H9 (cell line): ENCODE measurements around the gene LPP. TPM values are rescaled to one million over a fixed set of nuclear protein-coding genes. Genes with fewer than 3 reads are reported as not detected.

Source experiments
- DNase-seq: peaks from one replicate; pipeline ENCODE4 v3.0.0-alpha.2; 2017
- H2AFZ ChIP-seq: one replicate; pipeline ENCODE4 v1.6.1; 2013; ENCODE audit warnings: mild to moderate bottlenecking, low read length, control low read depth, moderate library complexity
- H2AK5ac ChIP-seq: 2 replicates; pipeline ENCODE4 v1.6.1; 2013; ENCODE audit warnings: low read length, control low read depth, mixed read lengths; ENCODE audit not compliant: insufficient read length
- H2BK120ac ChIP-seq: one replicate; pipeline ENCODE4 v1.6.1; 2013; ENCODE audit warnings: low read depth, mild to moderate bottlenecking, low read length, control low read depth, inconsistent platforms; ENCODE audit not compliant: poor library complexity, severe bottlenecking
- H2BK12ac ChIP-seq: 2 replicates; pipeline ENCODE4 v1.6.1; 2013; ENCODE audit warnings: low read length, control low read depth, mixed read lengths, low read depth; ENCODE audit not compliant: insufficient read length
- H2BK15ac ChIP-seq: 2 replicates; pipeline ENCODE4 v1.6.1; 2013; ENCODE audit warnings: low read depth, low read length, control low read depth
- H2BK20ac ChIP-seq: one replicate; pipeline ENCODE4 v1.6.1; 2013; ENCODE audit warnings: low read depth, mild to moderate bottlenecking, low read length, control low read depth, inconsistent platforms; ENCODE audit not compliant: poor library complexity, severe bottlenecking
- H2BK5ac ChIP-seq: 2 replicates; pipeline ENCODE4 v1.6.1; 2013; ENCODE audit warnings: low read length, control low read depth, mixed read lengths; ENCODE audit not compliant: insufficient read length
- H3K14ac ChIP-seq: 2 replicates; pipeline ENCODE4 v1.6.1; 2013; ENCODE audit warnings: low read length, control low read depth; ENCODE audit not compliant: insufficient read depth
- H3K18ac ChIP-seq: 2 replicates; pipeline ENCODE4 v1.6.1; 2013; ENCODE audit warnings: low read depth, mild to moderate bottlenecking, mixed read lengths, low read length, control low read depth; ENCODE audit not compliant: insufficient read length
- H3K23ac ChIP-seq: 2 replicates; pipeline ENCODE4 v1.6.1; 2013; ENCODE audit warnings: low read length, control low read depth, mixed read lengths, low read depth; ENCODE audit not compliant: insufficient read length
- H3K23me2 ChIP-seq: 2 replicates; pipeline ENCODE4 v1.6.1; 2013; ENCODE audit warnings: low read depth, mild to moderate bottlenecking, mixed read lengths, low read length, control low read depth; ENCODE audit not compliant: insufficient read length, poor library complexity, severe bottlenecking
- H3K27ac ChIP-seq: 2 replicates; pipeline ENCODE4 v1.5.1; 2013; ENCODE audit warnings: low read length, control low read depth, mixed read lengths, low read depth; ENCODE audit not compliant: insufficient read length
- H3K27me3 ChIP-seq: 2 replicates; pipeline ENCODE4 v1.6.1; 2013; ENCODE audit warnings: low read length, control low read depth, inconsistent platforms; ENCODE audit not compliant: insufficient read depth
- H3K4ac ChIP-seq: 2 replicates; pipeline ENCODE4 v1.6.1; 2013; ENCODE audit warnings: low read depth, mild to moderate bottlenecking, control low read depth, inconsistent platforms, low read length, moderate library complexity
- H3K4me1 ChIP-seq: 2 replicates; pipeline ENCODE4 v1.6.1; 2013; ENCODE audit warnings: low read length, control low read depth, inconsistent platforms; ENCODE audit not compliant: insufficient read depth
- H3K4me2 ChIP-seq: 2 replicates; pipeline ENCODE4 v1.6.1; 2013; ENCODE audit warnings: low read length, control low read depth, mixed read lengths; ENCODE audit not compliant: insufficient read length, insufficient read depth
- H3K56ac ChIP-seq: 2 replicates; pipeline ENCODE4 v1.6.1; 2013; ENCODE audit warnings: low read depth, mild to moderate bottlenecking, mixed read lengths, low read length, control low read depth; ENCODE audit not compliant: insufficient read length
- H3K79me1 ChIP-seq: 2 replicates; pipeline ENCODE4 v1.6.1; 2013; ENCODE audit warnings: low read depth, mild to moderate bottlenecking, moderate library complexity, low read length, control low read depth, inconsistent platforms; ENCODE audit not compliant: insufficient read depth, poor library complexity, severe bottlenecking
- H3K79me2 ChIP-seq: 2 replicates; pipeline ENCODE4 v1.6.1; 2013; ENCODE audit warnings: low read length, control low read depth, inconsistent platforms; ENCODE audit not compliant: insufficient read depth
- H3K9ac ChIP-seq: 2 replicates; pipeline ENCODE4 v1.6.1; 2013; ENCODE audit warnings: low read length, control low read depth, mixed read lengths; ENCODE audit not compliant: insufficient read length; ENCODE audit errors: extremely low read depth
- H3K9me3 ChIP-seq: one replicate; pipeline ENCODE4 v1.6.1; 2013; ENCODE audit warnings: low read depth, low read length, inconsistent platforms; ENCODE audit not compliant: control insufficient read depth
- H3T11ph ChIP-seq: one replicate; pipeline ENCODE4 v1.6.1; 2013; ENCODE audit warnings: mild to moderate bottlenecking, low read length, control low read depth, inconsistent platforms
- H4K20me1 ChIP-seq: one replicate; pipeline ENCODE4 v1.6.1; 2013; ENCODE audit not compliant: control insufficient read depth, insufficient read length, insufficient read depth
- H4K5ac ChIP-seq: 2 replicates; pipeline ENCODE4 v1.6.1; 2013; ENCODE audit warnings: low read depth, mild to moderate bottlenecking, mixed read lengths, low read length, control low read depth; ENCODE audit not compliant: insufficient read length
- H4K8ac ChIP-seq: replicated peaks from 2 replicates; pipeline ENCODE4 v1.6.1; 2013; ENCODE audit warnings: low read length, control low read depth, mixed read lengths, low read depth; ENCODE audit not compliant: insufficient read length
- H4K91ac ChIP-seq: 2 replicates; pipeline ENCODE4 v1.6.1; 2013; ENCODE audit warnings: low read depth, mild to moderate bottlenecking, moderate library complexity, mixed read lengths, low read length, control low read depth; ENCODE audit not compliant: insufficient read length
- H3K27ac Mint-ChIP-seq, 3 experiments: 2 replicates in 2 of 3; 3 replicates in 1 of 3; pipeline ENCODE4 v1.8.0; 2020 to 2021; ENCODE audit warnings: mixed read lengths in 3 of 3, mild to moderate bottlenecking in 1 of 3, moderate library complexity in 1 of 3
- H3K27me3 Mint-ChIP-seq: 2 replicates; pipeline ENCODE4 v1.8.0; 2021; ENCODE audit warnings: low read depth, mild to moderate bottlenecking, moderate library complexity, mixed read lengths
- H3K36me3 Mint-ChIP-seq, 3 experiments: 2 replicates in 2 of 3; 3 replicates in 1 of 3; pipeline ENCODE4 v1.8.0; 2020 to 2021; ENCODE audit warnings: low read depth in 3 of 3, mixed read lengths in 3 of 3; ENCODE audit not compliant: insufficient read depth in 1 of 3
- H3K4me1 Mint-ChIP-seq, 2 experiments: 2 replicates each; pipeline ENCODE4 v1.8.0; 2020; ENCODE audit warnings: mixed read lengths in 2 of 2
- H3K4me3 Mint-ChIP-seq, 2 experiments: 2 replicates in 1 of 2; 3 replicates in 1 of 2; pipeline ENCODE4 v1.8.0; 2020 to 2021; ENCODE audit warnings: mild to moderate bottlenecking in 2 of 2, mixed read lengths in 2 of 2, moderate library complexity in 1 of 2
- H3K9me3 Mint-ChIP-seq, 2 experiments: 2 replicates in 1 of 2; 3 replicates in 1 of 2; pipeline ENCODE4 v1.8.0; 2020; ENCODE audit warnings: mild to moderate bottlenecking in 2 of 2, mixed read lengths in 2 of 2, moderate library complexity in 1 of 2
- WGBS: extraction: QIAGEN DNeasy Blood & Tissue Kit; methylation state at CpG from one replicate; pipeline ENCODE4 v1.1.7; 2013; ENCODE audit warnings: missing lambda C conversion rate, low lambda C conversion rate, mixed read lengths; ENCODE audit not compliant: insufficient read length; ENCODE audit errors: extremely low coverage; 5-methylcytosine and 5-hydroxymethylcytosine counted together
- total RNA-seq: library from RNA; stranded (reverse); gene quantifications from 2 replicates; pipeline ENCODE4 v1.2.1, GENCODE V29; 2021
- TF ChIP-seq, protein P1 (sequence below): fragments of 200-600 bp; sonication (generic); conservative IDR thresholded peaks from 3 replicates; pipeline ENCODE4 v1.8.0; 2021; ENCODE audit warnings: antibody characterized with exemption, mild to moderate bottlenecking

LPP gene
- total RNA-seq, 1 experiment from 2014 or later, result 64.6 TPM

DNA sequence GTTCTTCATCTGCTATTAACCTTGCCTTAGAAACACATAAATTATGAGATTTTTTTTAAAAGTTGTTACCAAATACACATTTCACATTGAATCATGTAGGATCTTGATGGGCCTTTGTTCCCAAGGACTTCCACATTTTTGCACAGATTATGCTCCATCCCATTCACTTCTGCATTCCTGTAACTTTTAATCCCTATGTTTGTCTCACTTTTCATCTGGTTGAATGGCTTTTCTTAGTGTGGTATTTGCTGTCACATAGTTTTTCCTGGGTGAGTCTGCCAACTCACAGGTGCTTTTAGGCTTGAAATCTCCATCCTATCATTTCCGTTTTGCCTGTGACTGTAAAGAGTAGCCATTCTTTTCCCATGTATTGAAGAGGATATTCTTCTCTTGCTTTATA lies 720.6 kb downstream of the LPP start:
- Histone ChIP-seq H3K9me3 (no peaks in the 10 kb centered on the region), H3T11ph (no peak overlapping the region), H2AFZ (no peak overlapping the region), H3K79me1 (no peaks in the 10 kb centered on the region), H2AK5ac (no peak overlapping the region), H2BK15ac (no peak overlapping the region), H2BK5ac (no peak overlapping the region), H4K8ac (no peak overlapping the region), H3K23ac (no peak overlapping the region), H3K23me2 (no peaks in the 10 kb centered on the region), H4K91ac (no peak overlapping the region), H3K27me3 (no peaks in the 10 kb centered on the region), H4K5ac (no peak overlapping the region), H2BK120ac (no peak overlapping the region), H2BK12ac (no peak overlapping the region), H3K4ac (no peak overlapping the region), H3K18ac (no peak overlapping the region), H3K9ac (no peak overlapping the region), H2BK20ac (no peak overlapping the region), H3K79me2 (no peaks in the 10 kb centered on the region), H3K56ac (no peak overlapping the region), H3K27ac (no peak overlapping the region), H4K20me1 (no peaks in the 10 kb centered on the region), H3K14ac (no peak overlapping the region), H3K4me1 (no peaks in the 10 kb centered on the region), H3K4me2 (no peak overlapping the region)
- TF ChIP-seq, protein P1, sequence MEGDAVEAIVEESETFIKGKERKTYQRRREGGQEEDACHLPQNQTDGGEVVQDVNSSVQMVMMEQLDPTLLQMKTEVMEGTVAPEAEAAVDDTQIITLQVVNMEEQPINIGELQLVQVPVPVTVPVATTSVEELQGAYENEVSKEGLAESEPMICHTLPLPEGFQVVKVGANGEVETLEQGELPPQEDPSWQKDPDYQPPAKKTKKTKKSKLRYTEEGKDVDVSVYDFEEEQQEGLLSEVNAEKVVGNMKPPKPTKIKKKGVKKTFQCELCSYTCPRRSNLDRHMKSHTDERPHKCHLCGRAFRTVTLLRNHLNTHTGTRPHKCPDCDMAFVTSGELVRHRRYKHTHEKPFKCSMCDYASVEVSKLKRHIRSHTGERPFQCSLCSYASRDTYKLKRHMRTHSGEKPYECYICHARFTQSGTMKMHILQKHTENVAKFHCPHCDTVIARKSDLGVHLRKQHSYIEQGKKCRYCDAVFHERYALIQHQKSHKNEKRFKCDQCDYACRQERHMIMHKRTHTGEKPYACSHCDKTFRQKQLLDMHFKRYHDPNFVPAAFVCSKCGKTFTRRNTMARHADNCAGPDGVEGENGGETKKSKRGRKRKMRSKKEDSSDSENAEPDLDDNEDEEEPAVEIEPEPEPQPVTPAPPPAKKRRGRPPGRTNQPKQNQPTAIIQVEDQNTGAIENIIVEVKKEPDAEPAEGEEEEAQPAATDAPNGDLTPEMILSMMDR, result no peak
- H3K27ac Mint-ChIP-seq, result no peak overlapping the region; a peak in 2 of 7 replicates
- H3K9me3 Mint-ChIP-seq, result no peaks in the 10 kb centered on the region; a peak in 1 of 5 replicates
- WGBS, result no CpG with 5 or more reads among the region's 1 CpG
- H3K4me3 Mint-ChIP-seq, result no peak overlapping the region
- H3K36me3 Mint-ChIP-seq, result 0 out of 7 replicates have a peak, but pooled peaks cover 0 to 6% (median 0%) of the 10 kb centered on the region in 3 experiments
- DNase-seq, result no peak
- H3K27me3 Mint-ChIP-seq, result no peaks in the 10 kb centered on the region
- peaks cover 4 to 5% of the 10 kb centered on the region in 2 experiments; a peak in 3 of 4 replicates for H3K4me1 Mint-ChIP-seq
